Measurements from ENCODE around the gene RPTOR.

The RPTOR gene

DNA sequence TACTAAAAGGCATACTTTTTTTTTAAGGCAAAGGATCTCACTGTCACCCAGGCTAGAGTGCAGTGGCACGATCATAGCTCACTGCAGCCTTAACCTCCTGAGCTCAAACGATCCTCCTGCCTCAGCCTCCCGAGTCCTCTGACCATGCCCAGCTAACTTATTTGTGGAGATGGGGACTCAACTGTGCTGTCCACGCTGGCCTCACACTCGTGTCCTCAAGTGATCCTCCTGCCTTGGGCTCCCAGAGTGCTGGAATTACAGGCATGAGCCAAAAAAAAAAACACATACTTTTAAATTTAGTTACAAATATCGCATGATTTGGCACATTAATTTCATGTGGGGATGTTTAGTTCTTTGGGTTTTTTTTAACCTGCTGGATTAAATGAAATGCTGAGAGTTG is 239.3 kb downstream of the RPTOR start:
- no peak for DNase-seq (ENCODE audit: insufficient read length, low spot score)
- TF ChIP-seq, protein P1, sequence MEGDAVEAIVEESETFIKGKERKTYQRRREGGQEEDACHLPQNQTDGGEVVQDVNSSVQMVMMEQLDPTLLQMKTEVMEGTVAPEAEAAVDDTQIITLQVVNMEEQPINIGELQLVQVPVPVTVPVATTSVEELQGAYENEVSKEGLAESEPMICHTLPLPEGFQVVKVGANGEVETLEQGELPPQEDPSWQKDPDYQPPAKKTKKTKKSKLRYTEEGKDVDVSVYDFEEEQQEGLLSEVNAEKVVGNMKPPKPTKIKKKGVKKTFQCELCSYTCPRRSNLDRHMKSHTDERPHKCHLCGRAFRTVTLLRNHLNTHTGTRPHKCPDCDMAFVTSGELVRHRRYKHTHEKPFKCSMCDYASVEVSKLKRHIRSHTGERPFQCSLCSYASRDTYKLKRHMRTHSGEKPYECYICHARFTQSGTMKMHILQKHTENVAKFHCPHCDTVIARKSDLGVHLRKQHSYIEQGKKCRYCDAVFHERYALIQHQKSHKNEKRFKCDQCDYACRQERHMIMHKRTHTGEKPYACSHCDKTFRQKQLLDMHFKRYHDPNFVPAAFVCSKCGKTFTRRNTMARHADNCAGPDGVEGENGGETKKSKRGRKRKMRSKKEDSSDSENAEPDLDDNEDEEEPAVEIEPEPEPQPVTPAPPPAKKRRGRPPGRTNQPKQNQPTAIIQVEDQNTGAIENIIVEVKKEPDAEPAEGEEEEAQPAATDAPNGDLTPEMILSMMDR (IDR thresholded peaks at IDR 0.05; ENCODE audit: insufficient read depth, missing control alignments) = no peak
- FAIRE-seq = no peak

DNA sequence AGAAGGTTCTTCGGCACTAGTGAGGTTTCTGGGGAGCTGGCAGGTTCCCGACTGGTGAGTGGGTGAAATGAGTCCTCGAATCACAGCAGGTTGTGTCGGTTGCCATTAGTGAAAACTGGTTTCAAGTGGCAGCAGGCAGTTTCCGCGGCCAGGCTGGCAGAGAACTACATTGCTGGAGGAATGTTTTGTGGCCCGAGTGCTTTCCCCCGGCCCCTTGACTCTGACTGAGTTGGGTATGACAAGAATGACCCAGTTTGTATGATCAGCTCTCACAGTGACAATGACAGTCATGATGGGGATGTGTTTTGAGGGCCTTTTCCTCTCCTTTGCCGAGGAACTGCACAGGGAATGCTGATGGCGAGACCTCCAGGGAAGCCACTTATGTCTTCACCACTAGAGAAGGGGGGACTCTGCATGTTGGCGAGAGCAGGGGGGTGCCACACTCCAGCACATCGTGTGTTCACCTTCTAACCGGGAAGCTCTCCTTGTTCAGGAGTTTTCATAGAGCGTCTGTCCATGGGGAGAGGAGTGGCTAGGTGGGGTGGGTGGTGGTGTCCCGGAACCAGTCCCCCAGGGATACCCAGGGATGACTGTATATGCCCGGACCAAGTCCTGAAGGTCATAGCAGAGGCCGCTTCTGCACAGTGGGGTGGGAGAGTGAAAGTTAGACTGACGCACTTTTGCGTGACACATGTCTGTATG is 241.0 kb downstream of the RPTOR start:
- DNase-seq (ENCODE audit: insufficient read length, low spot score) (no peak), FAIRE-seq (no peak)
- TF ChIP-seq, protein P1 (IDR thresholded peaks at IDR 0.05; ENCODE audit: insufficient read depth, missing control alignments) = no peak

DNA sequence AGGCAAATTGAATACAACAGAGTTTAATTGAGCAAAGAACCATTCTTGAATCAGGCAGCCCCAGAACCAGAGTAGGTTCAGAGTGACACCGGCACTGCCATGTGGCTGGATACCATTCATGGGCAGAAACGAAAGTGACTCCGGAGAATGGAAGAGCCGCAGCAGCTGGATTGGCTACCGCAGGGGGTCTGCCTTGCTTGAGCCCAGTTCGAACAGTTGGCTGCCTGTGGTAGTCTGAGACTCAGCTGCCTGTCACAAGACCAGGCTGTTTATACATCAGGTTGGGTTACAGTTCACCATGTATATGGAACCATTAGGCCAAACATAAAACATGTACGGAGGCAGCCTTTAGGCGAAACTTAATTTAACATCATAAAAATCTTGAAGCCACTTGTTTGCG is 241.8 kb downstream of the RPTOR start:
- FAIRE-seq = no peak
- TF ChIP-seq, protein P1 (IDR thresholded peaks at IDR 0.05; ENCODE audit: insufficient read depth, missing control alignments) = no peak
- DNase-seq (ENCODE audit: insufficient read length, low spot score) = no peak

DNA sequence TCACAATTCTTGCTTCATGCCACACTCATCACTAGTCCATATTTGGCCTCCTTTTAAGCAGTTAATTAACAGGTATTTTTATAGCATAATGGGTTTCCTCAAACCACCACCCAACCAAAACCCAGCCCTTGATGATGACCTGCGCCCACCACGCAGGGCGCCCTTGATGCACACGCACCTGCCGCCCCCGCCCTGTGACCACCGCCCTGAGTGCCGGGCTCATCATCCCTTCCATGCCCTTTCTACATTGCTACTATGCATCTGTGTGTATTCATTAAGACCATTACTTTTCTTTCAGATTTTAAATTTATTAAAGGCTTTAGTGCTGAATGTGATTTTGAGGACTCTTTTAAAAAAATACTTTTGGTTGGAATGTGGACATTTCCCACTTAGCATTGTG is 242.2 kb downstream of the RPTOR start:
- DNase-seq (ENCODE audit: insufficient read length, low spot score) = no peak
- no peak for FAIRE-seq
- TF ChIP-seq, protein P1 (IDR thresholded peaks at IDR 0.05; ENCODE audit: insufficient read depth, missing control alignments) = no peak

DNA sequence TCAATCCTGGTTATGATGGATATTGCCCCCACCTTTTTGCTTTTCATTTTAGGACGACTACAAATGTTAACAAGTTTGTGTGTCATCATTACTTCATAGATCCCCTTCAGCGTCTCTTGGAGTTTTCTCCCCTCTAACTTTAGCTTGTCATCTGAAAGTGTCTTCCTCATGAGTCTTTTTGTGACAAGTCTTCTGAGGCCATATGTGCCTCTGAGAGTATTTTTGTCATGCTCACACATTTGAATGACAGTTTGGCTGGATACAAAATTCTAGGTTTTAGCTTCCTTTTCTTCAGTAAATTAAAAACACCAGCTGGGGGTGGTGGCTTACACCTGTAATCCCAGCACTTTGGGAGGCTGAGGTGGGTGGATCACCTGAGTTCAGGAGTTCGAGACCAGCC is 243.2 kb downstream of the RPTOR start:
- FAIRE-seq (no peak), DNase-seq (ENCODE audit: insufficient read length, low spot score) (no peak)
- TF ChIP-seq, protein P1 (IDR thresholded peaks at IDR 0.05; ENCODE audit: insufficient read depth, missing control alignments) = no peak

DNA sequence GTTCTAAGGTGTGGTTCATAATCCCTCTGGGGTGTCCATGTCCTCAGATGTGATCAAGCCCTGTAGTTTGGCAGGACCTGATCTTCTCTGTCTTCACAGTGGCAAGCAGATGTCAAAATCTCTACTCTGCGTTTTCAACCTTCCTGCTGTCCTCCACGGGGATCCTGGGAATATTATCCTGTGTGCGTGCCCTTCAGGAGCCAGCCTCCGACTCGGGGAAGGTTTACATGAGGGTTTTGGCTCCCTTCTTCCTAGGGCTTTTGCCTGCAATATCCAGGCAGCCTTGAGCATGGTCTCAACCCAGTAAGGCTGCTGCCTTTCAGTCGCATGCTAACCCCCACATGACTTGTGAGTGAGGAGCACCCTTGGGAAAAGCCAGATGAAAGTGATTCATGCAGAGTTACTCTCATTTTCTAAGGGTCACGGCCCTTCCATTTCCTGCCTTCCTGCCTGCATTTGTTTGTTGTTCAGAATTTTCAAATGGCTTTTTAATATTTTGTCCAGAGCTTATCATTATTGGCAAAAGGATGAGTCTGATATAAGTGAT is 244.8 kb downstream of the RPTOR start:
- TF ChIP-seq, protein P1 (IDR thresholded peaks at IDR 0.05; ENCODE audit: insufficient read depth, missing control alignments) = no peak
- DNase-seq (ENCODE audit: insufficient read length, low spot score) = no peak
- FAIRE-seq = no peak

DNA sequence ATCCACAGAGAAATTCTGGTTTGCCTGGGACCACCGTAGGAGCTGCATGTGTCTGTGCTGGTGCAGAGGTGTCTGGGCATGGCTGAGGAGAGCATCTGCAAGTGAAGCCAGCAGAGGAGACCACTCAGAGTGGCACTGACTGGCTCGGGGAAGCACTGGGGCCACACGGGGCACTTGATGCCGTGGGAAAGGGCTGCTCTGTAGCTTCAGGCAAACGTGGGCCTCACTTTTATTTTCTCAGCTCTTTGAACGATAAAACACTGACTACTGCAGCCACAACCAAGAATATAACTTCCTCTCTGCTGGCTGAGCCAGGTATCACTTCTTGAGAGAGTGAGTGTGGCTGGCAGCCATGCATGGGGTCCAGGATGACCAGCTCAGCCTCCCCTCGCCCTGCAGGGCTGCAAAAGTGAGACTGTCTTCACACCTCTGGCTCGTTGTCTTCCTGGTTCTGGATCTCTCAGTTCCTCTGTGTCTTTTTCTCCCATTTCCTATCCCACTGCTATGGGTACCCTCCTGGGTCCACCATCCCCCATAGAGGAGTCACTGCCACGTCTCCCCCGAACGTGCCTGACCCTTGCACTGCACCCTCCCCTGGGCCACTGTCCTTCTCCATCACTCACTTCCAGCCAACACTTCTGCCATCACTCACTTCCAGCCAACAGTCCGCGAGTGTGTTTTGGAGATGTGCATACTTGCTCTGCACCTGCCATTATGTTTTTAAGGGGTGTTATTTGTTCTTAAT is 245.6 kb downstream of the RPTOR start:
- FAIRE-seq (no peak), DNase-seq (ENCODE audit: insufficient read length, low spot score) (no peak)
- TF ChIP-seq, protein P1 (IDR thresholded peaks at IDR 0.05; ENCODE audit: insufficient read depth, missing control alignments) = no peak
